Activated CD4-positive, alpha-beta T cell treated with anti-CD3 and anti-CD28 coated beads for 24 hours (primary cell): Measurements from ENCODE around the gene GSX1.
"Not testable (repeated sequence)": the region's sequence is repeated elsewhere in the genome, so short reads cannot be mapped to it uniquely, and the experiment has no call there.

Experiments
- DNase-seq, 2 donors: peaks; one replicate each; pipeline ENCODE4 v3.0.0-alpha.2; 2020; ENCODE audit warnings: low read depth in 2 of 2

The GSX1 gene

DNA sequence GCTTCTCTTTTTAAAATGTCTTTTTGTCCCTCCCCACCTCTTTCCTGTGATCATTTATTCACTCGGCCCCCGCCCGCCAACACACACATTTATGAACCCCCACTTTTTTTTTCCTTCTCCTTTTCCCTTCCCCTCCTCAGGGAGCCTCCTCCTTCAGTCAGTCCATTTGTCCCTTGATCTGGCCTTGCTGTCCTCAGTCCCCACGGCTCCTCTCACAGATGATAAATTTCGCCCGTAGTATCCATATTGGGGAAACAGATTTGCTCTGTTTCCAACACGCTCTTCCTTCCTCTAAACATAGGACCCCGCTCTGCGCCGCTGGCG is 2.0 kb downstream of the GSX1 start:
- no peak for DNase-seq

DNA sequence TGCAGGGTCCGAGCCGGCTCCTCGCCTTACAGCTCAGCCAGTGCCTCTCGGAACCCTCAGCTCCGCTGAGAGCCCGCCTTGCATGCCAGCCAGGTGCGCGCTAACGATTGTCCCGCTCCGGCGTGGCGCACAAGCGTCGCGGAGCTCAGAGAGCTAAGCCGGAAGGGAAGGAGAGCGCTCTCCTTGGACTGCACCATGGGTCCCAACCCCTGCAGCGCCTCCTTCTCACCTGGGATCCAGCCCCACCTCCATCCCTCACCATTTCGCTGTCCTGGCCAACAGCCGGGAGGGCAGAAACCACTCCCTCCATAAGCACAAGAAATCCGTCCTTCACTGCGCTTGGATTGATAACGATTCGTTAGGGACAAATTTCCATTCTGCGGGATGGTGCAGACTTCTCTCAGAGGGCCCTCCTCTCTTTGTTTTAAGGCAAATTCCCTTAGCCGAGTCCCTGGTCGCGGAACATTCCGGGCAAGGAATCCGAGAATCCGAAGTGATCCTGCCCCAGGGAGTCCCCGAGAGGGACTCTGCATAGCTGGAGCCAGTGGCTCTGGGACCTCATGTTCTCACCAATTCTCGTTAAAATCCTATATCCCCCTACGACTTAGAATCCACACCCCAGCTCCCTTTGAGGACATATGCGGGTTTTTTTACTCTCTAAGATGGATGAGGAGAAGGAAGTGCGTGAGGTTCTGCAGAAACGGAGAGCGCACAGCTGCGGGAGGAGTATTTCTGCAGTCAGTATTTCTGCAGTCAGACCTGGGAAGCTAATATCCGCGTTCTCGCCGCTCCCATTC is 2.8 kb downstream of the GSX1 start:
- DNase-seq: no peak

DNA sequence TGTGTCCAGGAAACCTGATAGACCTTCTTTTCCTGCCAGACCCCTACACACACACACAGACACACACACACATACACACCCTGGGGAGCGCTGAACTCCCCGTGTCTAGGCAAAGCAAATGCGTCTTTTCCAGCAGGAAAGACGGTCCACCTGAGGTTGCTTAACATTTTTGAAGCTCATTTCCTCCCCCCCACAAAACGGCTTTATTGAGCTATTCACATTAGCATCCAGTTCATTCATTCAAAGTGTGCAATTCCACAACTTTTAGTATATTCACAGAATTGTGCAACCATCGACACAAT is 3.4 kb downstream of the GSX1 start:
- DNase-seq: no peak

DNA sequence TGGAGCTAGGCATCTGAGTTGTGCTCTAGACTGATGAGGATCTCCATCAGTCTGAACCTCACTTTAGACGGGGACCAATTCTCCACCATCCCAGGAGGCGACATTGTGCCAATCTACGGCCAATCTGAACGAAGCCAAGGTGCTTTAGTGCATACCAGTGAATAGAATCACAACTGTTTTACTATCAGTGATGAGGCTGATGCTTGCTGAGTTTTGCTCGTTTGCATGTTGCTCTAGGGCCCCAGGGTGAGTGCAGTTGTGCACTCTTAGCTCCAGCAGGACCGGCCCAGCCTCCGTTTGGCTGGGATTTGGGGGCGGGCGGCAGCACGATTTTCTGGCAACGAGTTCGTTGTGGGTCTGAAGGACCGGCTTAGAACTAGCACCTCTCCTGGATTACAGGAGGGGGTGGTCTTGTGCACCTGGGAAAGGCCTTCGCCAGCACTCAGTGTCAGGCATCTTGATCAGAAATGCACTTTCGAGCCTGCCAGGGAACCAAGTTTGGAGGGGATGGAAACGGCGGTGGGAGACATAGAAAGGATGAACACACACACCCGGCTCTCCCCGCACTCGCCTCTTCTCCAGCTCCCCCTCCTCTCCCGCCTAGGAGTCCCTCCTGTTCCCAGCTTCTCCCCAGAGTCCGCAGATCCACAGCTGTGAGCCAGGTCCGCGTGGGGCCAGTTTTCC is 4.4 kb downstream of the GSX1 start:
- no peak for DNase-seq

DNA sequence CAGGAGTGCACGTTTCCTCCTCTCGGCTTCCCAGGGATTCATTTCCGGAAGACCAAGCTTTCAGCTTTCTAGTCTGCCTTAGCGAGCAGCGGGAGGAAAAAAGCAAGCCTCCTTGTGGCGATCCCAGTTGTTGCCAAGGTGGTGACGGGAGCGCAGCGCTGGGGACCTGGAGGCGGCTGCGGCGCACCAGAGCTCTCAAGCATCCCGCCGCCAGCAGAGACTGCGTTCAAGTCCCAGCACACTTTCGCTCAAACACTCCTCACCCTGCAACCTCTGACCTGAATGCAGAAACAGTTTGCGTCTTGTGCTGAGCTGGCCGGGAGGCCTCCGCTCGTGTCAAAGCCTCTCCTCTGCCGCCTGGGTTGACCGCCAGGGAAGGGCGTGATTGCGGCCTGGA is 4.9 kb downstream of the GSX1 start:
- DNase-seq: no peak

DNA sequence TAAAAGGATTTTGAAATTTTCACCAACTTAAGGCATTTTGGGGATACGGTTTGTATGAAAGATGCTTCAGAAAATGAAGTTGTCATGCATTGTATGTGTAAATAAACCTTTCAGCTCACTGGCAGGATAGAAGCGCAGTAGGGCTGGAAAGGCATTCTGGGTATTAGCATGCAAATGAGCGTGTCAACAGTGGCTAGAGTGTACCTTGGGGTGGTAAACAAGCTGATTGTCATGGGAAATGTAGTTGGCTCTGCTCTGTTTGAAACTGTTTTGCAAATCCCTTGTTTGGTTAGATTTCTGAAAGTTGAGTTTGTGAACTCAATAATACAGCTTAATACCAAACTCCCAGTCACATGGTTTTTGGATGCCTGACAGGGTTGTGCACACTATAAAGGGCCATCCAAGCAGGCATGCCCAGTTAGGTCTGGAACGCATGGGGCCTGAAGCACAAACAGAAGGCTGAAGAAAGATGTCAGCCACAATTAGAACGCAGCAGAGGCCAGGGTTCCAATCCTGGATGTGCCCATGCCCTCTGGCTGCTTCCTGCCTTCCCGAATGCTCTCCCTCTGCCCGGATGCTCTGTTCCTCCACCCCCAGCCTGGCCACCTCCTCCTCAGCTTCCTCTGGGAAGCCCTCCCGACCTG is 14.6 kb downstream of the GSX1 start:
- DNase-seq: no peak

DNA sequence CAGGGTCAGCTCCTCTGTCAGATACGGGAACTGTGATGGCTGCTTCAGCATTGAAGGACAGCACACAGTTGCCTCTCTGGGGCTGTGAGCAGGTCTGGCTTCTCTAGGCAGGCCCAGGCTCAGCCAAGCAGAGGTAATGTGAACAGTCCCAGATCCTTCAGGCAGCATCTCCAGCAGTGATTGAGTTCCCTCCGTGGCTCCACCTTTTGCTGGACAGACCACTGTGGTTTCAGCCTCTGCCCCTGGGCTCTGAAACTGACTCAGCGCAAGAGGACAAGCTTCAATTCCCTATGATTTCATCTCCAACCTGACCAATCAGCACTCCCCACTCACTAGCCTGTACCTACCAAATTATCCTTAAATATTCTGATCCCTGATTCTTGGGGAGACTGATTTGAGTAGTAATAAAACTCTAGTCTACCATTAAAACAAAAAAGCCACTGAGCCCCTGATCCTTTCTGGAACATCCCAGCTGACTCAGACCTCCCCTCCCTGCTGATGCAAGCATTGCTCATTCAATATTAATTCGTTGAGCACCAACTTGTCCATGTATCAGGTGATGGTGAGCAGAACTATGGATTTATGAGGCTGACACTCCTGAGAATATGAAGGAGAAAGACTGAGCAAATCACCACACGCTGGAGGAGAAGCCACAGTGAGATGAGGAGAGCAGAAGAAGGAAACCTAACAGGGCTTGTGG is 16.7 kb downstream of the GSX1 start:
- DNase-seq: no peak

DNA sequence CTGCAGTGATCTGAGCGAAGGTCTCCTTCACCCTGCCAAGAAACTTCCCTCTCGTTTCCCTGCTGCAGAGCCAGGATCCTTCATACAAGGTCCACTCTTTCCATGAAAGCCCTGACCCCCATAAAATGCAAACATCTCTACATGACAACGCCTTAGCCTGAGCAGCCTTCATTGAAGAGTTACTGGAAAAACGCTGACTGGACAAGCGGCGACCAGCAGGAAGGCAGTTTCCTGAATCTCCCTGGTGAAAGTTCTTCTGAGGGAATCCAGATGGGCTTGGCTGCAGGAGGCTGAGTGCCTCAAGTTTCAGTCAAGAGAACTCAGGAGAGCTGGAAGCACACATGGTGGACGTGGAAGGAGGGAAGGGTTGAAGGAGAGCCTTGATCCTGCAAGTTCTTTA is 17.7 kb downstream of the GSX1 start:
- DNase-seq: no peak

DNA sequence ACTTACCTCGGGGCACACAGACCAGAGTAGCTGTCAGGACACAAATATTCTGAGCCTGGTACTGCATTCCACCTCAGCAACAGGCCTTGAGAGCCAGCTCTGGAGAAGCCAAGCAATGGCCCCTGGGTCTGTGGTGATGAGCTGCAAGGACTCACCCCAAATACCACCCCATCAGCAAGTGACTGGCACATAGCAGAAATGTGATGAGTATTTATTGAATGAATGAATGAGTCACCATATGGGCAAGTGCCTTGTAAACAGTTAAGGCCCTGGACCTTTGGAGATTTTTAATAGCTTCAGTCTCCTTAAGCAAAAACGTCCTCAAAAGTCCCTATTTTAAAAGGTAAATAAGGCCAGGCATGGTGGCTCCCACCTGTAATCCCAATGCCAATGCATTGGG is 18.2 kb downstream of the GSX1 start:
- DNase-seq: no peak

DNA sequence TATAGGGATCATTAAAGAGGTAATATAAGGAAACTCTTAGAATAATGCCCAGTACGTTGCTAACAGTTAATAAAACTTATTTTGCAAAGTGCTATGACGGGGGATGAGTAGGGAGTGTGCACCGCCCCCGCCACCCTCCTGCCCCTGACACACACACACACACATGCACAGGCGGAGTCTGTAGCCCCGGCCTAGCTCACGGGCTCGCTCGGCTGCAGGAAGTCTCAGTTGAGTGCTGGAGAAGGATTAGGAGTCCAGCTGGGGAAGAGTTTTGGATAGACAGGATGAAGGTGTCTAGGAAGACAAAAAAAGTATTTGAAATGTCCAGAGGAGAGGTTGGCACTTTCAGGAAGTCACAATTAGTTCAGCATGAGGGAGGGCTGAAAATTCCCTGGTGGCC is 21.5 kb downstream of the GSX1 start:
- no peak for DNase-seq

DNA sequence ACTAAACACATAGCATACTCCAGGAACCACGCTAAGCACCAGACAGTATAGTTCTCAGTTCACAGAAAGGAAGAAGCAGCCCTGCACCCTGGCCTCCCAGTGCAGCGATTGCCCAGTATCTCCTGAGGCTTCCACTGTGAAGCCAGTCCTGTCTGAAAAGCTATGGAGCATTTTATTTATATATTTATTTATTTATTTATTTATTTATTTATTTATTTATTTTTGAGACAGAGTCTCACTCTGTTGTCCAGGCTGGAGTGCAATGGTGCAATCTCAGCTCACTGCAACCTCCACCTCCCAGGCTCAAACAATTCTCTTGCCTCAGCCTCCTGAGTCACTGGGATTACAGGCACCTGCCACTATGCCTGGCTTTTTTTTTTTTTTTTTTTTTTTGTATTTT is 25.5 kb downstream of the GSX1 start:
- DNase-seq: not testable (repeated sequence)

DNA sequence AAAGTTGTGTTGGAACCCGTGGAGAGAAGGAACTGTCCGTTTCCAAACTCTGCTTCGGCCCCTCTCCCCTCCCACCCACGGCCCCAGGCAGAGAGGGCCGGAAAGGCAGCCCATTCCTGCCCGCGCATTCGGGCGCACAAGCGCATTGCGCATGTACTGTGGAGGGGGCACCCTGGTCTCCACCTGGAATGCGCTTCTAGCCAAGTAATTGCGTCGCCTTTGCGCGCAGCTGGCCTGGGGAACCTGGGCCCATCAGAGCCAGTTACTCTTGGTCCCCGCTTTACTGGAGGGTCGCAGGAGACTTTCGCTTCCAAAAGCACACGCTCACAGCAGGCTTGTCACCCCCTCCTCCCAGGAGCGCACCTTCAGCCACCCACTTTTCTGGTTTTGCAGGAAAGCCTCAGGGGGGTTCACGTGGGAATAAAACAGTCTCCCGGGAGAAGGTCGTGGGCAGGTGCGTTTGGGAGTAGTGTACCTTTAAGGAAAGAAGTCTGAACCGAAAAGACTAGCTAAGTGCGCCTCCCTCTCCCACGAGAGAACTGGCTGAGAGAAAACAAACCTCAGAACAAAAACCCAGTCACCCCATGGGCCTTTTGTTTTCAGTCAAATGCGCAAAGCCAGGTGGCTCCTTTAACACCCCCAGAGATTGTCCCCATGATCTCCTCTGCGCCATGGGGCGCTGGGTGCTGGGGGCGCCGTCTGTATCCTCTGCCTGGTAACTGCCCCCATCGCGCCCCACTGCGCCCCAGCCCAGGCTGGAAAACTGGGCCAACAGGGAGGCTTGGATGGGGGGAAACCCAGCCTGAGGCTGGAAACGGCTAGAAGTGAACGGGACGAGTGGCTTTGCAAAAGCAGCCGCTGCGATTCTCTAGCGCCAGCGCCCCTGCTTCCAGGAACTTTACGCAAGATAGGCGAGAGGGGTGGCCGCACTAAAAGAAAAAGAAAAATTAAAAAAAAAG is 28.5 kb downstream of the GSX1 start:
- no peak for DNase-seq

DNA sequence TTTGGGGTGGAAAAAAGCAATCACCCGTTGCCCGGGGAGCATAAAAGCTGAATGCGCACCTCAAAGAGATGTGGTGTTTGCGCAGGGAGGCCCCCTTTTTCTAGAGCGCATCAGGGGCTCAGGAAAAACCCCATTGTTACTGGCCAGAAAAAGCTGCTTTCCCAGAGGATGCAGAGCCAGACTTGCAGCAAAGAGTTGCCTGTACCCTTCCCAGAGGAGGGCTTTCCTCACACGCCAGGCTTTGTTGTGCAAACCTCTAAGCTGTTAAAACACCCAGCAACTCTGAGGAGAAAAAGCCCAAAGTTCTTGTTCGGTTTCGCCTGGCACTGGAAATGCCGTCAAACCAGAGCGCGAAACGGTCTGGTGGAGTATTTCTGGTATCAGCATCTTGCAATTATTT is 29.3 kb downstream of the GSX1 start:
- DNase-seq: no peak

DNA sequence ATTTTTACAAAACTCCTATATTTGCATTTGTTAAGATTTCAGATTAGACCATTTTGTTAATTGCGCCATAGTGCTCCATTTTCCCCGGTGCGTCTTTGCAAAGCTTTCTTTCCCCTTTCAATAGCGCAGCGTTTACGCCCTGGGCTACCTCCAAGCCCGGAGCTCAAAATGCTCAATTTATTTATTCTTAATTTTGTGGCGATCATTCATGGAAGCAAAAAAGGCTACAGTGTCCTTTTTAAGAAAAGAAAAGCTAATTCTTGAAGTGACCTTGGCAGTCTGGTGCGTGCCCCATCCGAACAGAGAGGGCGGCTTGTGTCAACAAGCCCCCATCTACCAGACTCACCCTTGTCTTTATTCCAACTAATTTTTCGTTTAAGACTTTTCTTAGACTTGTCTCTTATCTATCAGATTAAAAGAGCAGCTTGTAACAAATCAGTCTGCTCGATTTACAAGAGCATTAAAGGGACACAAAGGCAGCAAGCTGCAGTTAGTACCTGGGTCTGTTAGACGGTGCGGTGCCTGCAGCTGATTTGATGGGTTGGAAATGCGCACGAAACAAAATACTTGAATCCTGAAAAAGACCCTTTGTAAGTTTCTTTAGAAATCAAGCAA is 30.1 kb downstream of the GSX1 start:
- DNase-seq: no peak

DNA sequence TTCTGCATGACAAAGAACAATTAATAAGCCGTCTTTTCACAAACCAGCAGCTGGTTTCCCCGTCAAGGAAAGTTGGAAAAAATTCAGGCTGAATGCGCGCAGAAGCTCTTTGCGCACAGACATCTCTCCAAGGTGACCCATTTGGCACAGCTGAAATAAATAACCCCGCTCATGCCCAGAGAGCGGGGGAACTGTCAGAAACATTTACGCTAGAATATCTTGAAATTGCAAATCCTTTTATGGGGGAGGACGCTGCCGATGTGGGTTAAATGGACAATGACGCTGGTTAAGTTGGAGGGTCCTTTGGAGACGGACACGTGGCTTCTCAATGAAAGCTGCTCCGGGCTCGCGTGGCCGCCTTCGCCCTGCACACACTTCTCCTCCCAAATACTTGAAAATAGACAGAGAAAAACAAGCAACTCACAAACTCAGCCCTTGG is 30.6 kb downstream of the GSX1 start:
- no peak for DNase-seq

DNA sequence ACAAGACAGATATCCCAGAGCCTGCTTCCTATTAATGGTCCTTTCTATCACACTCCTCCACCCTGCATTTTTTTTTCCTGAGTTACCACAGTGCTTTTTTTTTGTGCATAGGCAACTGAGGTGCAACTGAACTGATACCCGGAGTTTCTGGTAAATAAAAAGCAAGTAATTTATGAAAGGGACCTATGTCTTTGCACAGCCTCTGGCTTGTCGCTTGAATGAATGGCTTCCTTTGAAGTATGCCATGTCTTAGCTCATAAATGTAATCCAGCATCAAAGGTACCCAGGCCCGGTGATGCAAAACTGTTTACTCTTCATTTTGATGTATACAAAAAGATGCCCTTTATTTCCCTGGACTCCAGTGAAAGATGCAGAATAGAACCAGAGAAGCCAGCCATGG is 31.8 kb downstream of the GSX1 start:
- no peak for DNase-seq

DNA sequence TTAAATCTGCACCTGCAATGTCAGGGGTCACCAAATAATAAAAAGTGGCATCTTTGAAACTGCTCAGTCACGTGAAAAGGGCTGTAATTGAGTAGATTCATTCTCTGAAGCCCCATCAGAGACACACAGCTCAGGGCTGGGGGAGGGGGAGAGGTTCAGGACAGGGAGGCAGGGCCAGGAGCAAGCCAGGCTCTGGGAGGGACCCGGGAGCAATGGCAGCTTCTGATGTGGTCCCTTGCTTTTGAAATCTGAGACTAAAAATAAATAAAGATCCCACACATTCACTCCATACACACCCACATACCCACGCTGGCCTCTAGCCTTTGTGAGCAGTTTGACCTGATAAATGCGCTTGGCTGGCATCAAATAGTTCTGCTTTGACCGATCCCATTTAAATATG is 32.8 kb downstream of the GSX1 start:
- DNase-seq: no peak

DNA sequence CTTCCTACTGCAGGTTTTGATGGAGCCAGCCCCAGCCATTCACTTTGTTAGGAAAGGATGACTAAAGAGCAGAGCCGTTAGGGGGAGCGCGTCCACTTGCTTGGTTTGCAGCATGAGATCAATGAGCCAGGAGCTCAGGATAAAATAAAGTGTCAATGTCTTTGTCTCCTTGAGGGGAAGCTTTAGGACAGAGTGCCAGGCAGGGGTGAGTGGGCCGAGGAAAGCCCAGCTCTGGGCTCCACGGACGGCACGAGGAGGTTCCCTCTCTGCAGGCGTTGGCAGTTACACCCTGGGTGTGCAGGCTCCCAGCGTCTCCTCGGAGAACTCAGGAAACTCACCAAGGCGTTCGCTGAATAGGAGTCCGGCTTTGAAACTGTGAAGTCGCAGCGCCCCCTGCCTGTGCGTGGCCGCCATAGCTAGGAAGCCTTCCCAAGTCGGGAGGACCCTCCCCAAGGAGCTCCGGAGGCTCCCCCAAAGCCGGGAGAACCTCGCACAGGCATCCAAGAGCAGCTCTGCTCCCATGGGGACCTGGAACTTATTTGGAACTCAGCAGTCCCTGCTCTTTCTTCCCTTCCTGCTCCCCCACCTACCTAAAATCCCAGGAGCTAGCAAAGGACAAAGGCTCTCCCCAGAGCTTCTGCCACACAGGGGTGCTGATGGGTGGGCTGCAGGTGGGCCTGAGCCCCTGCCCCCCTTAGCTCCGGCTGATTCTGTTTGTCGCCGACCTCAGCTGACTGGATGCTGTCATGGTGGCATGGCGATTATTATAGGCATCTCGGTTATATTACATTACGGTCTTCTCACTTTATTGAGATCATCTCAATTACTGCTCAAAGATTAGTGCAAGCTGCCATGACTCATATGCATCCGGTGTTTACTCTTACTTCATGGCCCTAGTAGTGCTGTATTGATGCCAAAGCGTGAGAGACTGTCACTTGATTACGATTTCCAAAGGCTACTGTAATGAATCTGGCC is 34.4 kb downstream of the GSX1 start:
- peak; percentile 49 to 60 for DNase-seq

DNA sequence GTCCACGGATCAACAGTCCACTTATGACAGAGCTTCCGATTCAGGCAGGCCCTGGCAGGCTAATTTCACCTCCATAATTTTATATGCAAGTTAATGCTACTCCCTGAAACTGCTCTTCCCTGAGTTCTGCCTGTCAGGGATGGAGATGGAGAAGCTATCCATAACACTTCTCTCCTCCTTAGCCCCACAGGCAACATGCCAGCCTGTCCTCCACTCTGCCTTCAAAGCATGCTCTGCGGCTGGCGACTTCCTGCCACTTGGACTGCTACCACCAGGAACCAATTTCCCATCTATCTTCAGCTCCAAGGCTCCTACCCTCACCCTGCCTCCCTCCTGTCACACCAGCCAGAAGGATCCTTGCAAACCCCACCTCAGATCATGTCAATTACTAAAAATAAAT is 35.4 kb downstream of the GSX1 start:
- DNase-seq: no peak

DNA sequence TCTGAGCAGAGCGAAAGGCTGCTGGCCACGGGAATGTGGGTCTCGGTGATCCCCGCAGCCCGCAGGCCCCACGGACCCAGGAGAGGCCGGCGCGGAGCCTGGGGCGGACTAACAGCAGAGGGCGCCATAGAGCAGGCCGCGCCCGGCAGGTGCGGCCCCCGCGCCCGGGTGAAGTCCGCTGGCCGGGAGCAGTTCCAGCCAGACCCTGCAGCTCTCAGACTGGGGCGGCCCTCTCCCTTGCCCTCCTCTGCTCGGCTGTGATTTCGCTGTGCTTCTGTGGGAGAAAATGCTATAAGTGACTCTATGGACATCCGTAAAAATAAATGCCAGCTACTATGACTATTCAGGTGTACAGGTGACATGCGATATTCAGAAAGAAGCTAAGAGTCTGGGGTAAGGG is 37.7 kb downstream of the GSX1 start:
- DNase-seq: peak; percentile 43 to 44
